Raji (cell line): Measurements from ENCODE around the gene TBC1D25.

ENCODE experiments used
- POLR2A ChIP-seq: IDR thresholded peaks from 2 replicates; pipeline ENCODE4 v1.6.1; 2011; ENCODE audit warnings: low read depth, low read length, control low read depth; ENCODE audit not compliant: insufficient read depth

TBC1D25 gene

DNA sequence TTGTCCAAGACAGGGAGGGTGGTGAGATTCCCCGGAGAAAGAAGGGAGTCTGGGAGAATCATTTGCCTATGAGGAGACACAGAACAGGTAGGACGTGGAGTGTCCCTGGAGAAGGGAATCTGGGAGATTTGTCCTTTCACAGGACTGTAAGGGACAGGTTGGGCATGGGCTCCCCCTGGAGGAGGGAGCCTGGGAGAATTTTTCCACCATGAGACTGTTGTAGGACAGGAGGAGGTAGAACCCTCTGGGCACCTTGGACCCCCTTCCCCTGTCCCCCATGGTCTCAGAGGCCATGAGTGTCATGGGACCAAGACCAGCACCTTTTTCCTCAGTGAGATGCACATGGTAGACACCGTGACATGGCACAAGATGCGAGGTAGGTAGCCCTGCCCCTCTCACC lies 28.0 kb upstream of the TBC1D25 start:
- no peak for TF ChIP-seq POLR2A

DNA sequence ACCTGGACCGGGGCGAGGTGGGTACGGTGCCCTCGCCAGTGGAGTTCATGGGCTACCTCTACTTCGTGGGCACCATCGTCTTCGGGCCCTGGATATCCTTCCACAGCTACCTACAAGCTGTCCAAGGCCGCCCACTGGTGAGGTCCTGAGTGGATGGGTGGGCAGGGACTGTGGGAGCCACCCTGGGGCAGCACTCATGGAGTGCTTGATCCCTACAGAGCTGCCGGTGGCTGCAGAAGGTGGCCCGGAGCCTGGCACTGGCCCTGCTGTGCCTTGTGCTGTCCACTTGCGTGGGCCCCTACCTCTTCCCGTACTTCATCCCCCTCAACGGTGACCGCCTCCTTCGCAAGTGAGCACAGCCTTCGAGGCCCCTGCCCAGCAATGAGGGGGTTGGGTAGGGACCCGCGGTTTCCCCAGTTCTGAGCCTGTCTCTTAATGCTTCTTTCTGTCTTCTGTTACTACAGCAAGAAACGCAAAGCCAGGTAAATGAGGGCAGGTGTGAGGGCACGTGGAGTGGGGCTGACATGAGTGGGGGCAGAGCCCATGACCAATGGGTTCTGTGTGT lies 27.1 kb upstream of the TBC1D25 start:
- no peak for TF ChIP-seq POLR2A

DNA sequence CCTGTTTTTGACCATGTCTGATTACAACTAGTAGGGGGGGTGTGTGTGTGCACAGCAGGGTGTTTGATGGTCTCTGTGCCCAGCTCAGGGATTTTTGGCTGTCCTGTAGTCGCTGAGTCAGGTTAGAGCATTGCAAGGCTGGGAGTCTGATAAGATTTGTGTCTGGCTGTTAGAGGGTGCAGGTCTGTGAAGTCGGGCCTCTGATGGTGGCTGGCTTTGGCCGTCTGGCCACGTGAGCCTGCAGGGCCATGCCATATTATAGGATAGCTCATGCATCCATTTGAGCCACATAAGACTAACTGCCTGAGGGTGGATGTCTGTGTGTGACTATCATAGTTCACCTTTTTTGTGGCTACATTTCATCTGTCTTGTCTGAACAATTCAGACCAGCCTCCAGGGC lies 25.8 kb upstream of the TBC1D25 start:
- no peak for TF ChIP-seq POLR2A

DNA sequence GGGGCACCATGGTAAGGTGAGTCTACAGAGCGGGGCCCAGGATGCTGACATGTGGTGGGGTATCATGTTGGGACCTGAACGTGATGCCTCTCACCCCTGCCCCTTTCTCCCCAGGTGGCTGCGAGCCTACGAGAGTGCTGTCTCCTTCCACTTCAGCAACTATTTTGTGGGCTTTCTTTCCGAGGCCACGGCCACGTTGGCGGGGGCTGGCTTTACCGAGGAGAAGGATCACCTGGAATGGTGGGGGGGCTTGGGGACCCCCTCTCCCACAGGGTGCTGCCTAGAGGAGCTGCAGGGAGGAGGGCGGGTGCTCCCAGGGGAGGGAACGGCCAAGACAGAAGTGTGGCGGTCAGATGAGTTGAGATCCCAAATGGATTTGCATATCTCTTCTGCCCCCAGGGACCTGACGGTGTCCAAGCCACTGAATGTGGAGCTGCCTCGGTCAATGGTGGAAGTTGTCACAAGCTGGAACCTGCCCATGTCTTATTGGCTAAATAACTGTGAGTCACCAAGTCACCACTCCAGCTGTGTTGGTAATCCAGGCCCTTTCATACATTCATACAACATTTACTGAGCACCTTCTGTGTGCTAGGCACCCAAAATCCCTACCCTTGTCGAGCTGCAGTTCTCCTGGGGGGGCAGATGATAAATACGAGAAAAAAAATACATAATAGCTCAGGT lies 25.2 kb upstream of the TBC1D25 start:
- no peak for TF ChIP-seq POLR2A

DNA sequence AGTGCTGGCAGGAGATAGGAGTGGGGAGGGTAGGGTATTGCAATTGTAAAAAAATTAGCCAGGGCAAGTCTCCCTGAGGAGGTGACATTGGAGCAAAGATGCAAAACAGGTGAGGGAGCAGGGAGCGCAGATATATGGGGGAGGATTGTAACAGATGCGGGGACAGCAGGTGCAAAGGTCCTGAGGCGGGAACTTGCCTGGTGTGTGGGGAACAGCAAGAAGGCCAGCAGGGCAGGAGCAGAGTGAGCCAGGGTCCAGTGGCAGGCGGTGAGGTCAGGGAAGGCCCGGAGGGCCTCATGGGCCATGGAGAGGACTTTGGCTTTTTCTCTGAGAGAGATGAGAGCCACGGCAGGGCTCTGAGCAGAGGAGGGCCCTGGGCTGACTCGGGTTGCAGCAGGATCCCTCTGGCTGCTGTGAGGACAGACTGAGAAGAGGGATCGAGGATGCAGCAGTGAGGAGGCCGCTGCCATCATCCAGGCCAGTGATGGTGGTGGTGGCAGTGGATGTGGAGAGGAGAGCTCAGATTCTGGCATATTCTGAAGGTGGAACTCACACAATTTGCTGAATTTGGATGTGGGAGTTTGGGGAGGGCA lies 24.6 kb upstream of the TBC1D25 start:
- TF ChIP-seq POLR2A, result no peak

DNA sequence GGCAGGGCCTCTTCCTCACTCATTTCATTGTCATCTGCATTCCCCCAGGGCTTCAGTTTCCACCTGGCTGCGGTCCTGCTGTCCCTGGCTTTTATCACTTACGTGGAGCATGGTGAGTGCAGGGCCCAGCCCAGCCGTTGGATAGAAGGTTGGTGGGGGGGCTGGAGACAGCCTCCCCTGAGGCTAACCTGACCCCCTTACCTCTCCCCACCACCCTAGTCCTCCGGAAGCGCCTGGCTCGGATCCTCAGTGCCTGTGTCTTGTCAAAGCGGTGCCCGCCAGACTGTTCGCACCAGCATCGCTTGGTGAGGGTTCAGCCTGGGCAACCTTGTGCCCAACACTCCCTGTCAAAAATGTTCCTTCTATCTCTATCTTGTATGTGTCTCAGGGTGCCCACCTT lies 23.7 kb upstream of the TBC1D25 start:
- no peak for TF ChIP-seq POLR2A

DNA sequence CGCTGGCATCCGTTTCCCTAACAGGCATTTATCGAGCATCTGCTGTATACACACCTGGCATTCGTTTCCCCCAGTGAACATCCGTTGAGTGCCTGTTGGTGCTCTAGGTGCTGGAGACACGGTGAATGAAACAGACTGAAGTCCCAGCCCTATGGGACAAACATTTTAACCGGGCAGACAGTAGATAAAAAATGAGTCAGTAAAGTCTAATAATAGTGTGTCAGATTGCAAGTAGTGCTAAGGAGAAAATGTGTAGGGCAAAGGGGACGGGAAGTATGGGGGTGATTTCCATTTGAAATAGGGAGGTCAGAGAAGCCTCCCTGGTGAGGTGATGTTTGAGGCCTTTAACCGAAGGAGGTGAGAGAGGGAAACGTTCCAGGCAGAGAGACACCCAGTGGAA lies 23.2 kb upstream of the TBC1D25 start:
- TF ChIP-seq POLR2A, result no peak

DNA sequence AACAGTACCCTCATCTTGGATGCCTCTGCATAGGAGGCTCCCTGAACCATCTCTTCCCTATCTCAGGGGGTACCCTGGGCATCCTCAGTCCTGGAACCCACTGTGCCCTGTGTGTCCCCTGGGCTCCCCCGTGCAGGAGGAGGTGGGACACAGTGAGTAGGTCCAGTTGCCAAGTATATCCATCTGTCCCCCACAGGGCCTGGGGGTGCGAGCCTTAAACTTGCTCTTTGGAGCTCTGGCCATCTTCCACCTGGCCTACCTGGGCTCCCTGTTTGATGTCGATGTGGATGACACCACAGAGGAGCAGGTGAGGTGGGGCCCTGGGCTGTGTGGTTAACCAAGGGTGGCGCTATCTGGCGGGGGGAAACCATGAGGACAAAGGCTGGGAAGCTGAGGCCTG lies 22.5 kb upstream of the TBC1D25 start:
- TF ChIP-seq POLR2A, result no peak

DNA sequence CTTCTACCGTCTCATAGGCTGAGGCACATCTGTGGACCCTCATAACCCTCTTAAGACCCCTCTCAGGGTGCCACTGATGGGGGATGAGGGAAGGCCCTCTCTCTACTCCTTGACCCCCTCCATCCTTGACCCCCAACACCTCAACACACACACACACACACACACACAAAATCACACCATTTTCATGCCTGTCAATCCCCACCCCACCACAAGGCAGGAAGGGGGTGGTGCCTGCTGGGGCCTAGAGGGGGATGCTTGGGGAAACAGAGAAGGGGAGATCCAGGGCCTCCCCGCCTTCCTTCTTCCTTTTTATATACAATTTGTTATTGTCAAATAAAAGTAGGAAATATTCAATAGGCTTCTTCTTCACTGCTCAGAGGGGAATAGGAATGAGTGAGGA lies 19.1 kb upstream of the TBC1D25 start:
- TF ChIP-seq POLR2A, result no peak

DNA sequence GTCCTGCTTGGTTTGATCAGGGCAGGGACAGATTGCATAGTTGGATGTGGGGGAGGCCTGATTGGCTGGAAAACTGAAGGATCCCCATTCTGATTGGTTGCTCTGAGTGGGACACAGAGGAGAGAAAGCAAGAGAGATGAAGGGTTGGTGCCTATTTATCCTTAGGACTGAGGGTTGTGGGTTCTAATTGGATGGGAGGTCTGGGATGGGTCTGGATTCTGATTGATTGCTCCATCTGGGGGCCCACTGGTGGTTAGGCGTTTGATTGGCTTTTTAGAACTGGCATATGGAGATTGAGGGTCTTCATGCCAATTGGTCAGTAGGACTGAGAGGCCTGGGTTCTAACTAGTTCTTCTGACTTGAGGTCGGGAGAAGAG lies 18.6 kb upstream of the TBC1D25 start:
- TF ChIP-seq POLR2A, result no peak

DNA sequence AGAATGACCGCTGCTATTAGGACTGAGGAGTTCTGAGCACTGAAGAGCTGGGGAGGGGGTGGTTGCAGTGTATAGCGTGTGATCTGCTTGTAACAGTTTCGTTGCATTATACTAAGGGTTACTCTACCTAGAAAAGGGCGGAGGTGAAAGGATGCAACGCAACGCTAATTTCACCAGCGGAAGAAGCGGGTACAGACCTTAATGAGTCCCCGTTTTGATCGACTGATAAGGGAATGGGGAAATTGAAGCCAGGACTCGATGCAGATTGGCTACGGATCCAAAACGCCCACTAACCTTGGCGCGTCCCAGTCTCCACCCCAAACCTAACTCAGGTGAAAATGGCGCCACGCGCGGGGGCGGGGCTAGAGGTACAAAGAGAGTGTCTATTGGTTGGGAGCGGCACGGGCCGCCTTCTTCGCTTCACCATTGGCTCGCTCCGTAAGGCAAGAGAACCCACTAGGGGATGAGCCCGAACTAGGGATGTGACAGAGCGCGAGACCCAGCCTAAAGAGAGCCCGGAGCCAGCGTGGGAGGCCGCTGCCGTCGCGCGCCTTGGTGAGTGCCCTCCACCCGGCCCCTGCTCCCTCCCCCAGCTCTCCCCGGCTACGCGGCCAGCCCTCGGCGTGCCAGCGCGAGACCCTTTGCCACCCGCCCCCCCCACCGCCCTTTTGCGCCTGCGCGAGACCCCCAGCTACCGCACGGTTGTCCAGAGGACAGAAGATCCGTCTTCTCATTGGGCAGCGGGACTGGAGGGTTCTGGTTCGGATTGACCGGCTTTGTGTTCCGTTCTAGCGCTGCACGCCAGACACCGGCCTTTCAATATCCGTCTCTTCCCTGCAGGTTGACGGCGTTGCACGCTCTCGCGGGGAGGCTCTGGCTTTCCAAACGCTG lies 17.9 kb upstream of the TBC1D25 start, which contains the start of gene EBP:
TSS of gene EBP (plus strand) at position 456 of the 891 bp plus-strand sequence. CDS start 1,964 bp downstream, outside the sequence.
- peak; percentile 82 for TF ChIP-seq POLR2A

DNA sequence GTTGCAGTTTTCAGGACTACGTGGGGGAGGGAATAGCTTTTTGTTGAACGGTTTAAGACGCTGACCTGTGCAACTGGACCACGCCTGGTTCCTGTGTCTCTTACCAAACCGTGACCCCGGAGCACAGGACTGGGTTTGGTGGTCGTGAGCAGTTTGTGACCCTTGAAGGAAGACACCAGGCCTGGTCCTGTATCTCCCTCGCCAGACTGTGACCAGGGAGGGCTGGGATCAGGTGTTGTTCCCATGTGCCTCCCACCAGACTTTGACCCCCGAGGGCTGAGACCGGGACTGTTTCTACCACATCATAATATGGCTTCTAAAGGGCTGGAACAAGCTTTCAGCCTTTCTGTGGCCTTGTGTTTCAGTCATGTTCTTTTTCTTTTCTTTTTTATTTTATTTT lies 17.2 kb upstream of the TBC1D25 start:
- no peak for TF ChIP-seq POLR2A

DNA sequence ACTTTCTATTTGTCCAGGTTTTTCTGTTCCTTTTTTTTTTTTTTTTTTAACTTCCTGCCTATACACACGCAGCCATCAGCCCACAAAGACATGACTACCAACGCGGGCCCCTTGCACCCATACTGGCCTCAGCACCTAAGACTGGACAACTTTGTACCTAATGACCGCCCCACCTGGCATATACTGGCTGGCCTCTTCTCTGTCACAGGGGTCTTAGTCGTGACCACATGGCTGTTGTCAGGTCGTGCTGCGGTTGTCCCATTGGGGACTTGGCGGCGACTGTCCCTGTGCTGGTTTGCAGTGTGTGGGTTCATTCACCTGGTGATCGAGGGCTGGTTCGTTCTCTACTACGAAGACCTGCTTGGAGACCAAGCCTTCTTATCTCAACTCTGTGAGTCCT lies 15.8 kb upstream of the TBC1D25 start:
- TF ChIP-seq POLR2A, result no peak

DNA sequence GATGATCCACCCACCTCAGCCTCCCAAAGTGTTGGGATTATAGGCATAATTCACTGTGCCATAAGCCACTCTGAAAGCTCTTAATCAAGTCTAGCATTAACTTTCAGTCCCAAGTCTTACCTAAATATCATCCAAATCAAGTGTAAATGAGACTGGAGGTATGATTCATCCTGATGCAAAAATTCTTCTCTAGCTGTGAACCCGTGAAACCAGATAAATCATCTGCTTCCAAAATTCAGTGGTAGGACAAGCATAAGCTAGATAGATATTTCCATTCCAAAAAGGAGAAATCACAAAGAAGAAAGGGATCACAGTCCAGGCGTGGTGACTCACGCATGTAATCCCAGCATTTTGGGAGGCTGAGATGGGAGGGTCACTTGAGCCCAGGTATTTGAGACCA lies 8.8 kb upstream of the TBC1D25 start:
- TF ChIP-seq POLR2A, result no peak

DNA sequence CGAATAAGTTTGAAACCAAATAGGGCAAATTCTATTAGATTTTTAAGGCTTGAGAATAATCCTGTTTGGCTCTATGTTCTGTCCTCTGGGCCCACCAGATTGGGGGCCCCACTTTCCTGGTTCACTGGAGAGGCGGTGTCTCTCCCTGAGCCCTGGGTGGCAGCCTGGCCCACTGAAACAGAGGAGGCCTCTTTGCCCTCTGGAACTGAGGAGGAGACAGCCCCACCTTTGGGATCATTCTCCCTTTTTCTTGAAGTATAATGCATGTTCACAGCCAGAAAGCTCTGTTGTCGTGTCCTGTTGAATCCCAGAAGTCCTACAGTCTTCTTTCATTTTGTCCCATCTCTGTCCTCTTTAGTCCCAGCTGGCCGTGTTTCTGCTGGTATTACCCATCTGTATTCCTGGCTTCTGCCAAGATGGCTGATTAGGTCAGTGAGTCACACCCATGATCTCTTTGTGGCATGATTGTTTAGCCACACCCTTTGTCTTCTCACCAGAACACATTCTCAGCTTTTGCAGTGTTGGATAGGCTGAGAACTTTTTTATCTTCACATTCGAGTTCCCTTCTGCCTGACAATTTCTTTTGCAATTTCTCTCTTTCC lies 8.1 kb upstream of the TBC1D25 start:
- TF ChIP-seq POLR2A, result no peak

DNA sequence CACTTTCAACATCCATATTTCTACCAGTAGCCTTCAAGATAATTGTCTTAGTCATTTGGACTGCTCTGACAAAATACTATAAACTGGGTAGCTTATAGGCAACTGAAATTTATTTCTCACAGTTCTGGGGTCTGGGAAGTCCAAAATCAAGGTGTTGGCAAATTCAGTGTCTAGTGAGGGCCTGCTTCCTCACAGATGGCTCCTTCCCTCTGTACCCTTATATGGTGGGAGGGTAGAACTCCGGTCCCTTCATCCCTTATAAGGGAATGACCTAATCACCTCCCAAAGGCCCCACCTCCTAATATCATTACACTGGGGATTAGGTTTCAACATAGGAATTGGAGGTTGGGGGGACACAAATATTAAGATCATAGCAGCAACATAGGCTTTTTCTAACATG lies 7.4 kb upstream of the TBC1D25 start:
- no peak for TF ChIP-seq POLR2A

DNA sequence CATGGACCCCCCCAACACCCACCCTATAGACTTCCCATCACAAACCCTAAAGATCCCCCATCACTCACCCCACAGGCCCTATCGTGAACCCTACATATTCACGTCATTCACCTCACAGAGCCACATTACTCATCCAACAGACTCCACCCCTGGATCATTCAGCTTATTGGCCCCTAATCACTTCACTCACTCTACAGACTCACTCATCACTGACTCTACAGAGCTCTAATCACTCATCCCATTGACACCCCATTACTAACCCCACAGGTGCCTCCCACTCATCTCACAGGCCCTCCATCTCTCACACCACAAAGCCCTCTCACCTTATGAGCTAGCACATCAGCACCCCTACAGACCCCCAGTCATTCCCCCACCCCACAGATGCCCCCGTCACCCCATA lies 6.3 kb upstream of the TBC1D25 start:
- no peak for TF ChIP-seq POLR2A
